Measurements from ENCODE around the gene RPL37. TPM values are rescaled to one million over a fixed set of nuclear protein-coding genes. Genes with fewer than 3 reads are reported as not detected.

Gene RPL37
- total and polyA plus RNA-seq, 4 donors = 881 to 2,683 (median 1,270) TPM

DNA sequence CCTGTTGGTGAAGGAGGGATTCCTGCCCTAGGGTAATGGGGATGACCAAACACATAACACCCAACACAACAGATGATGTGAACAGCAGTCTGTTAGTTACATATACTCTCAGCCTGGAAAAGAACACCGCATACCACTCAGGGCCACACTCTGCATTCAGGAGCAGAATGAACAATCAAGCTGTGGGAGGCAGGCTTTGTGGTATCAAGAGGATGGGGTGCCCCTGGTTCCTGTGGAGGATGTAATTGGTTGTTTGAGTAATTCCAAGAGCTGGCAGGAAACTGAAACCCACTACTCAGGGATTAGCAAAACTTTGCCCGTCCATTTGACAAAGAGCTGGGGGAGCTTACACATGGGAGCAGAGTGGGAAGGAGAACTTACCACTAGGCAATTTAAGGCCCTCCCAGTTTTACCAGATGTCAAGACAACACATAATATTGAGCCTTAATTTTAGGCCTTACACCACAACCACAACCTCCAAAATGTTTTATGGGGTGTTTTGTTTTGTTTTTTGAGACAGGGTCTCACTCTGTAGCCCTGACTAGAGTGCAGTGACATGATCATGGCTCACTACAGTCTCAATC is 21.2 kb downstream of the RPL37 start:
- Histone ChIP-seq H3K27ac (ENCODE audit: low read depth in 1 of 2, low read length in 1 of 2) (no peak overlapping the region), H3K9me3 (ENCODE audit: control insufficient read depth in 4 of 4, insufficient read depth in 3 of 4, low read length in 3 of 4) (no peaks in the 10 kb centered on the region), H3K27me3 (ENCODE audit: control insufficient read depth in 3 of 3, insufficient read depth in 3 of 3, low read length in 2 of 3) (no peaks in the 10 kb centered on the region), H3K9ac (ENCODE audit: insufficient read depth in 1 of 2, low read length in 2 of 2) (no peak overlapping the region), H3K4me1 (ENCODE audit: control insufficient read depth in 5 of 5, insufficient read depth in 5 of 5, low read length in 5 of 5) (no peaks in the 10 kb centered on the region), H3K4me3 (no peak overlapping the region), H3K36me3 (ENCODE audit: control insufficient read depth in 4 of 4, insufficient read depth in 4 of 4, low read length in 4 of 4) (no peaks in the 10 kb centered on the region)
- no peak for ATAC-seq (ENCODE audit: insufficient read depth, low FRiP score)
- TF ChIP-seq, protein P1, sequence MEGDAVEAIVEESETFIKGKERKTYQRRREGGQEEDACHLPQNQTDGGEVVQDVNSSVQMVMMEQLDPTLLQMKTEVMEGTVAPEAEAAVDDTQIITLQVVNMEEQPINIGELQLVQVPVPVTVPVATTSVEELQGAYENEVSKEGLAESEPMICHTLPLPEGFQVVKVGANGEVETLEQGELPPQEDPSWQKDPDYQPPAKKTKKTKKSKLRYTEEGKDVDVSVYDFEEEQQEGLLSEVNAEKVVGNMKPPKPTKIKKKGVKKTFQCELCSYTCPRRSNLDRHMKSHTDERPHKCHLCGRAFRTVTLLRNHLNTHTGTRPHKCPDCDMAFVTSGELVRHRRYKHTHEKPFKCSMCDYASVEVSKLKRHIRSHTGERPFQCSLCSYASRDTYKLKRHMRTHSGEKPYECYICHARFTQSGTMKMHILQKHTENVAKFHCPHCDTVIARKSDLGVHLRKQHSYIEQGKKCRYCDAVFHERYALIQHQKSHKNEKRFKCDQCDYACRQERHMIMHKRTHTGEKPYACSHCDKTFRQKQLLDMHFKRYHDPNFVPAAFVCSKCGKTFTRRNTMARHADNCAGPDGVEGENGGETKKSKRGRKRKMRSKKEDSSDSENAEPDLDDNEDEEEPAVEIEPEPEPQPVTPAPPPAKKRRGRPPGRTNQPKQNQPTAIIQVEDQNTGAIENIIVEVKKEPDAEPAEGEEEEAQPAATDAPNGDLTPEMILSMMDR (IDR thresholded peaks at IDR 0.05; ENCODE audit: control extremely low read depth, extremely low read depth) = no peak
- DNase-seq = no peak
- WGBS, 2 donors = 60 to 79% methylated on average over 2 of the region's 2 CpGs

DNA sequence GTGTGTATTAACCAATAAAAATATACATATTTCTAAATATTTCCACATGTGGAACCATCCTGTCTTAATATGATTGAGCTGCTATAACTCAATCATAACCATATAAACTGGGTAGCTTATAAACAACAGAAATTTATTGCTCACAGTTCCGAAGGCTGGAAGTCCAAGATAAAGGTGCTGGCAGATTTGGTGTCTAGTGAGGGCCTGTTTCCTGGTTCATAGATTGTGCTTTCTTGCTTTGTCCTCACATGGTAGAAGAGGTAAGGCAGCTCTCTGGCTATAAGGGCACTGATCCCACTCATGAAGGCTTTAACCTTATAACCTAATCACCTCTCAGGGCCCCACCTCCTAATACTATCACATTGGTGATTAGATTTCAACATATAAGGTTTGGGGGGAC is 22.9 kb downstream of the RPL37 start:
- 38 to 44% methylated on average over 1 of the region's 1 CpG for WGBS, 2 donors

DNA sequence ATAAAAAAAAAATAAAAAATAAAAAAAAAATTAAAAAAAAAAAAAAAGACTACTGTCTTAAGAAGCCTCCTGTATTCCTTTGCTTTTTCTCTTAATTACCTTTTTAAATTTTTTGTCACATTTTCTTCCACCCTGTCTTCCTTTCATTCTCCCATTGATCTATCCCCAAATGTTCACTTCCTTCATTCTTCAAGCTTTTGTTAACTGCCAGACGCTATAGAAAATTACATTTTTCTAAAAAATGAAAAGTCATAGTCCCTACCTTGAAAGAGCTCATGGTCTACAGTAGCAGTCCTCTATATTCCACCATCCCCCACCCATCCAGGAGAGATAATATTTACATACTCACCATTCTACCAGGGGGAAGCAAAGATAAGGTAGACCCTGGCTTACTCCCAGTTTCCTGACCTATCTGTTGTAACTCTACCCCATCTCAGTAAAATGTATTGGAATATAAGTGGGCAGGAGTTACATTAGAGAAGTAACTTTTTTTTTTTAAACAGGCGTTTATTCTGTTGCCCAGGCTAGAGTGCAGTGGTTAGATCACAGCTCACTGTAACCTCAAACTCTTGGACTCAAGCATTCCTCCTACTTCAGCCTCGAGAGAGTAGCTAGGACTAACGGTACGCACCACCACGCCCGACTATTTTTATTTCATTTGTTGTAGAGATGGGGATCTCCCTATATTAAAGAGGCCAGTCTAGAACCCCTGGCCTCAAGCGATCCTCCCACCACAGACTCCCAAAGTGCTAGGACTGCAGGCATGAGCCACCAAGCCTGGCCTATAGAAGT is 33.1 kb downstream of the RPL37 start:
- no peak overlapping the region for H3K4me3 ChIP-seq
- H3K9me3 ChIP-seq (ENCODE audit: control insufficient read depth in 4 of 4, insufficient read depth in 3 of 4, low read length in 3 of 4) = peaks cover 0 to 2% (median 0%) of the 10 kb centered on the region in 4 donors
- no peaks in the 10 kb centered on the region for H3K27me3 ChIP-seq (ENCODE audit: control insufficient read depth in 3 of 3, insufficient read depth in 3 of 3, low read length in 2 of 3)
- no peak overlapping the region for H3K9ac ChIP-seq (ENCODE audit: insufficient read depth in 1 of 2, low read length in 2 of 2)
- peaks cover 0 to 12% (median 0%) of the 10 kb centered on the region in 5 donors for H3K4me1 ChIP-seq (ENCODE audit: control insufficient read depth in 5 of 5, insufficient read depth in 5 of 5, low read length in 5 of 5)
- TF ChIP-seq, protein P1 (IDR thresholded peaks at IDR 0.05; ENCODE audit: control extremely low read depth, extremely low read depth) = no peak
- H3K27ac ChIP-seq (ENCODE audit: low read depth in 1 of 2, low read length in 1 of 2) = no peak overlapping the region
- no peaks in the 10 kb centered on the region for H3K36me3 ChIP-seq (ENCODE audit: control insufficient read depth in 4 of 4, insufficient read depth in 4 of 4, low read length in 4 of 4)
- DNase-seq (no peak), ATAC-seq (ENCODE audit: insufficient read depth, low FRiP score) (no peak)
- WGBS, 2 donors = 79 to 82% methylated on average over 8 of the region's 8 CpGs

More for the DNA sequence above, 22.9 kb downstream of the RPL37 start:
- no peak for ATAC-seq (ENCODE audit: insufficient read depth, low FRiP score)
- TF ChIP-seq, protein P1 (IDR thresholded peaks at IDR 0.05; ENCODE audit: control extremely low read depth, extremely low read depth) = no peak
- Histone ChIP-seq H3K36me3 (ENCODE audit: control insufficient read depth in 4 of 4, insufficient read depth in 4 of 4, low read length in 4 of 4) (no peaks in the 10 kb centered on the region), H3K27me3 (ENCODE audit: control insufficient read depth in 3 of 3, insufficient read depth in 3 of 3, low read length in 2 of 3) (no peaks in the 10 kb centered on the region), H3K27ac (ENCODE audit: low read depth in 1 of 2, low read length in 1 of 2) (no peak overlapping the region), H3K9ac (ENCODE audit: insufficient read depth in 1 of 2, low read length in 2 of 2) (no peak overlapping the region), H3K9me3 (ENCODE audit: control insufficient read depth in 4 of 4, insufficient read depth in 3 of 4, low read length in 3 of 4) (no peaks in the 10 kb centered on the region), H3K4me3 (no peak overlapping the region), H3K4me1 (ENCODE audit: control insufficient read depth in 5 of 5, insufficient read depth in 5 of 5, low read length in 5 of 5) (no peaks in the 10 kb centered on the region)
- DNase-seq = no peak
